Endothelial cell of hepatic sinusoid (primary cell): ENCODE data around the gene TMEM238L.

Source experiments
- in situ Hi-C: cut with HindIII; loops from 2 replicates; pipeline ENCODE4 v1.10.0; 2017; ENCODE audit warnings: low sequenced_read_pairs

TMEM238L gene

GRCh38 chr17:10805911-10806310 lies 2.0 kb upstream of the TMEM238L start:
- in situ Hi-C loops, result no loop called here

GRCh38 chr17:10804546-10804945 lies 647 bp upstream of the TMEM238L start:
- in situ Hi-C loops, result no loop called here

- in situ Hi-C loops, result no loop called here
Measured at GRCh38 chr17:10803350-10803749, 549 bp downstream of the TMEM238L start.

- in situ Hi-C loops, result no loop called here
Measured at GRCh38 chr17:10802496-10803284, 1.2 kb downstream of the TMEM238L start.

- in situ Hi-C loops, result no loop called here
Measured at GRCh38 chr17:10799407-10799806, 4.5 kb downstream of the TMEM238L start.

DNA sequence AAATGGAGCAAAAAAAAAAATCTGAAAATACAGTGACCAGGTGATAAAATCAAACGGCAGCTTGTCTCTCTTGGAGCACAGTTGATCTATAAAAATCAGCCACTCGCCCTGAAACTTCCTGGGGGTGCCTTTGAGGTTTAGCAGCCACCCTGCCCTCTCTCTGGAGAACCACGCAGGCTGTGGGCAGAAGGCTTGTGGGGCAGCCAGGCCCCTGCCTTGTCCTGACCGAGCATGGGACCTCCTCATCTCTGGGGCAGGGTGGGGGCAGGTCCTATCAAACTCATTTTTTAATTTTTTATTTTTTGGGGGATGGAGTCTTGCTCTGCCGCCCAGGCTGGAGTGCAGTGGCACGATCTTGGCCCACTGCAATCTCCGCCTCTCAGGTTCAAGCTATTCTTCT lies 5.0 kb downstream of the TMEM238L start:
- in situ Hi-C loops, result no loop called here

- in situ Hi-C loops, result no loop called here
Measured at GRCh38 chr17:10798332-10798749, 5.6 kb downstream of the TMEM238L start.

- in situ Hi-C loops, result no loop called here
Measured at GRCh38 chr17:10797476-10798328, 6.2 kb downstream of the TMEM238L start.

- in situ Hi-C loops, result no loop called here
Measured at GRCh38 chr17:10793816-10794215, 10.1 kb downstream of the TMEM238L start.

- in situ Hi-C loops, result no loop called here
Measured at GRCh38 chr17:10793256-10793655, 10.6 kb downstream of the TMEM238L start.

DNA sequence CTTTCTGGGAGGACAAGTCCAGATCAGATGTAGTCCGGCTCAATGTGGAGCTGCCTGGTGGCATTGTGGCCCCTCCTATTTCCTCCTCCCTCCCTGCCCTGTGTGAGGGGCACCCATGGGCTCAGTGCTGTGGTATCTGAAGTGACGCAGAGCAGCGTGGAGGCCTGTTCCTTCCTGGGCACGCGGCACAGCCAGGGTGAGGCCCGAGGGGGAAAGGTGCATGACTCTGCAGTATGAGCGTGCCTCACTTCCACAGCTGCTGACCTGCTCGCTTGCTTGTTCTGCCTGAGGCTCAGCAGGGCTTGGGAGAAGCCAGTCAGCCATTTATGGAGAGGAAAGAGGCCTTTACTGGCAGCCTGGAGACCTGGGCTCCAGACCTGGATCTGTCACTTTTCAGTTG lies 11.7 kb downstream of the TMEM238L start:
- in situ Hi-C loops, result no loop called here

- in situ Hi-C loops, result no loop called here
Measured at GRCh38 chr17:10790491-10791401, 13.2 kb downstream of the TMEM238L start.

DNA sequence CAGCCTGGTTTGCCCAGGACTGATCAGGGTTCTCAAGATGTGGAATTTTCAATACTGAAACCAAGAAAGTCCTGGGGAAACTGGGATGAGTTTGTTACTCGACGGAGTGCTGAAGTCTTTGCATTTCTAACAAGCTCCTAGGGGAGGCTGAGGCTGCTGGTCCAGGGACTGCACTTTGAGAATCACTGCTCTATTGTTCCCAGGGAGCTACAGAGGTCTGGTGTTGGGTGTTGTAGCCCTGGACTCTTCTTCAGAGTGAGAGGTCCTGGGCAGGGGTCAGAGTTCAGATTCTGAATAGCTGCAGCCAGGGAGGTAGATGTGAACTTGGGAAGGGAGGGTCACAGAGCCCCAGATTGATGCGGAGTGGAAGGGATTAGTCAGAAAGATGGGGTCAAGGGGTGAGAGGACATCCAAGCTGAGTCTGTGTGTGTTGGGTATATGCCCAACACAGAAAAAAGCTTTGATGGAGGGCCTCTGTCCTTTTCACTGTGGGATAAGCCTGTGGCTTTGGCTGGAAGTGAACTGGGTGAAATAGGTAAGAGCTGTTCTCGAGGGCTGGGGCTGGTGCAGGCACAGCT lies 14.1 kb downstream of the TMEM238L start:
- in situ Hi-C loops, result no loop called here

DNA sequence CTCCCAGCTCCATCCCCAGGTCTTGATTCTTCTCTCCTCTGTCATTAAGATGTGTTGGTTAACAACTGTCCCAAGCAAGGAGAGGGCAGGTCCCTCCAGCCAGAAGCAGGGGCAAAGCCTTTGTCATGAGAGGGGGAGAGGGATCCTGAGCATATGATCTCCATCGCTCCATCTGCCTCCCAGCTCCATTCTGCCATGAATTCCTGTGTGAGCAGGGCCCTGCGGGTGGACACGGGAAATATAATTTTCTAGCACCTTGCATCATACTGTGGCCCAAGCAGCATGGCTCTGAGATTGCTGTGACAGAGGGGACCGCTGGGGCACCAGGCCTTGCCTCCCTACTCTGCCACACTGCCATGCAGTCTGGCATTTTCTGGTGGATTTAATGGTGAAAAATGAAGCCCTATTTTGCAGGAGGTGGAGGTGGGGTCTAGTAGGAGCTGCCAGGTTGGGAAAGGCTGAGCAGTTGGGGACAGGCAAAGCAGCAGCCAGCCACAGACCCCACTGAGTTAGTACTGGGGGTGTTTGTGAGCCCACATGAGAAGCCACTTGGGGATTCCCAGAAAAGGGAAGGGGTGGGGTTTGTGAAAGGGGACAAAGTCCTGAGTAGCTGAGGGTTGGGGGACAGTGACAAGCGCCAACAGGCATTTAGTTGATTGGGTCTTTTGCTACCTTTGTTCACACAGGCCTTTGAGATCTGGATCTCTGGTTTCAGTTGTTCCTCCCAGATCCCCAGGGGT lies 16.4 kb downstream of the TMEM238L start:
- in situ Hi-C loops, result no loop called here

DNA sequence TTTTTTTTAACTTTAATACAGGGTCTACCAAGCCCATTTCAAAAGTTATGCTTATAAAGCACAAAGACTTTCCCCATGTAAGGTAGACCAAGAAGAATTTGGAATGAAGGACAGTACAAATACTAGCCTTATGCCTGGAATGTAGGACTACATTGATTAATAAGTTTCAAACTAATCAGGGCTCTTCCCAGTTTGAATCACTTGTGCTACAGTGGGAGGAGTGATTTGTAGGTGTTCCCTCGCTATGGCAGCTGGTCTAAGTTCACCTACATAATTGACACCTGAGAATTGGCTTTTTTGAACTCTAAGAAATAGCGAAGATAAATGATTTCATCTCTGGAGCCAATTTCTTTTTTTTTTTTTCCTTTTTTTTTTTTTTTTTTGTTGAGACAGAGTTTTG lies 18.6 kb downstream of the TMEM238L start:
- in situ Hi-C loops, result no loop called here

GRCh38 chr17:10779609-10780008 lies 24.3 kb downstream of the TMEM238L start:
- in situ Hi-C loops, result no loop called here

DNA sequence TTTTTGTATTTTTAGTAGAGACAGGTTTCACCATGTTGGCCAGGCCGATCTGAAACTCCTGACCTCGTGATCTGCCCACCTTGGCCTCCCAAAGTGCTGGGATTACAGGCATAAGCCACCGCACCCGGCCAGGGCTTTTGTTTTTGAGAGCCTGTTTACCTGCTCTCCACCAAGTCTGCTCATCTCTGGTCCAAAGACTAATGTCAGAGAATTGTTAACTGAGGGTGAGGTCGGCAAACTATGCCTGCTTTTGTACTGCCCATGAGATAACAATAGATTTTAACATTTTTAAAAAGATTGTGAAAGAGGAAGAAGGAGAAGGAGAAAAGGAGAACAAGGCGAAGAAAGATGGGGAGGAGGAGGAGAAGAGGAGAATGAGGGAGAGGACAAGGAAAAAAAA lies 26.0 kb downstream of the TMEM238L start:
- in situ Hi-C loops, result no loop called here

DNA sequence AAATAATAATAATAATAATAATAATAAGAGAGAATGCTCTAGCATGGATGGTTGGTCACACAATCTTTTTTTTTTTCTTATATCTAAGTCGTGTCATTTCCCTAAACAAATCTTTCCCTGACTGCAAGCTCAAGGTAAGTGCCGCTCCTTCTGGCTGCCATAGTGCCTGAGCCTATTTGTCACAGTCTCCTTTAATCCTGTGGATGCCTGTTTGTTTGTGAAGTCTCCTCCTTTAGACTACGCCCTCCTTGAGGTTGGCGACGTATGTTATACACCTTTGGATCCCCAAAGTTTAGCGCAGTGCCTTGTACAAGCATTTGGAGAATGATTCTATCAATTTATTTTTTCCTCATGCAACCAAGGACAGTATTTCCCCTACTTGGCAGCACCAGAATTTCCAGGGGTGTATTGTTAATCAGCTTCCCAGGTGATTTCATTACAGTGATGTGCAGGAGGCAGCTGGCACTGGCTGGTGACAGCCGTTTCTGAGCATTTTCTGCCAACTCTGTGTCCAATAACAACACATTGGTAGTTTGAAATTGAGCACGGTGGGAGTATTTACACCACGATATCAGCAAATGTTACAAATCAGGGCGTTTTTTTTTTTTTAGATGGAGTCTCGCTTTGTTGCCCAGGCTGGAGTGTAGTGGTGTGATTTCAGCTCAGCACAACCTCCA lies 26.6 kb downstream of the TMEM238L start:
- in situ Hi-C loops, result no loop called here

DNA sequence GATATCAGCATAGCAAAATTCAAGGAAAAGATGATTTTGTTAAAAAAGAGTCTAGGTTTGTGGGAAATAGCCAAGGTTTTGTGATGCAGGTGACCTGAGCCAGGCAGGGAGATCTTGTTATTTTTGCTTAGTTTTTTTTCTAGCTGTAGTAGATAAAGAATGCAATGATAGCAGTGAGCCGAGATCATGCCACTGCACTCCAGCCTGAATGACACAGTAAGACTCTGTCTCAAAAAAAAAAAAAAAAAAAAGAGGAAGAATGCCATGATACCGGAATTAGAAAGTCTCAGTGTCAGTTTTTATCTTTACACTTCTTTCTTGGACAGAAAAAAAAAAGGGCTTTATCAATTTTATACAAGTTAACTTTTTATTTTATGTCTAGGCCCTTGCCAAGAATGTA lies 27.5 kb downstream of the TMEM238L start:
- in situ Hi-C loops, result no loop called here
